Glomerular visceral epithelial cell (primary cell): ENCODE results near the gene VSIG4.
"Not testable (repeated sequence)": the region's sequence is repeated elsewhere in the genome, so short reads cannot be mapped to it uniquely, and the experiment has no call there.

Experiments
- DNase-seq: peaks from one replicate; pipeline ENCODE4 v3.0.0-alpha.2; 2016; ENCODE audit errors: extremely low spot score

VSIG4 gene

GRCh38 chrX:65977161-65977560, 62.7 kb downstream of the VSIG4 start:
- DNase-seq, result not testable (repeated sequence)

- no peak for DNase-seq
Measured at GRCh38 chrX:65976161-65976560, 63.7 kb downstream of the VSIG4 start.

- not testable (repeated sequence) for DNase-seq
Measured at GRCh38 chrX:65975161-65975751, 64.6 kb downstream of the VSIG4 start.
